NOMO-1 treated with DMSO at 0.1 percent for 48 hours (cell line): ENCODE measurements around the gene SLC43A1.

ENCODE experiments used
- DNase-seq: peaks from one replicate; lab custom pipeline; 2025; ENCODE audit not compliant: unreplicated experiment; lab: John Stamatoyannopoulos, UW

Gene SLC43A1

DNA sequence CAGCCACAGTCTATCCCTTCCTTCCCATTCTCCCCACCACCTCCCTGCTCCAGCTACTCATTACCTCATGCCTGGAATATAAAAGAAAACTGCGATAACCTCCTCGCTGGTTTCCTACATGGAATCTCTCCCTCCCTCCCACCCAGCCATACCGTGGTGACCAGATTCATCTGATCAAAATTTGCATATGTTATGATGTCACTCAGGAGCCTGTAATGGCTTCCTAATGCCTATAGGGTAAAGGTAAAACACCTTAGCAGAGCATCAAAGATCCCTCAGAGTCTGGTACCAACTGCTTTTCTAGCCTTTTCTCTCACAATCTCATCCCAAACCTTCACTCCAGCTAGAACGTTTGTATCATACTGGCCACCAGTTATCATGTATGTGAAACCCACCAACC lies 35.6 kb downstream of the SLC43A1 start:
- no peak for DNase-seq

DNA sequence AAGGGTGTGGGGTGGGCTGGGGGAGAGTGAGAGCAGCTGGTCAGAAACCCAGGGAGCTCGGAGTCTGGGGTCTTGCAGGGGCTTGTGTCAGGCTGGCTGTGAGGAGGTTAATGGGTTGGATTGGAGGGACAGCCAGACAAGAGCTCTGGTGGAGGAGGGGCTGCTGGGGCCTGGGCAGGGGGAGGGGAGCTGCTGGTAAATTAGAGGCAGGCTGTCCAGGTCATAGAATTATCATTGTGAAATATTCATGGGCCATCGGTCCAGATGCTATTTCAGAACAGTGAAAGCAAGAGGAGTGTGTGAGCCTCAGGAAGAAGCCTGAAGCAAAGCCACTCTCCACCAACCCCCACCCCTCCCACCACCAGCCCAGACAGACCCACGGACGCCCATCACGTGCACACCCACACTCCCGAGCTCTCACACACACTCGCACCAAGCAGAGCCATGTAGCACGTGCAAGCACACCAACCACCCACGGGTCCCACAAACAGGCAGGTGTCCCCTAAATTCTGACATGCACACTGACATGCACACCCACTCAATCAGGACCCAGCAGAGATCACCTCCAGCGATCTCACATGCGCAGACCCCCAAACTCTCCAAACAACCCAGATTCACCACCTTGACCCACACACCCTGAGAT lies 36.4 kb downstream of the SLC43A1 start:
- DNase-seq, result no peak

DNA sequence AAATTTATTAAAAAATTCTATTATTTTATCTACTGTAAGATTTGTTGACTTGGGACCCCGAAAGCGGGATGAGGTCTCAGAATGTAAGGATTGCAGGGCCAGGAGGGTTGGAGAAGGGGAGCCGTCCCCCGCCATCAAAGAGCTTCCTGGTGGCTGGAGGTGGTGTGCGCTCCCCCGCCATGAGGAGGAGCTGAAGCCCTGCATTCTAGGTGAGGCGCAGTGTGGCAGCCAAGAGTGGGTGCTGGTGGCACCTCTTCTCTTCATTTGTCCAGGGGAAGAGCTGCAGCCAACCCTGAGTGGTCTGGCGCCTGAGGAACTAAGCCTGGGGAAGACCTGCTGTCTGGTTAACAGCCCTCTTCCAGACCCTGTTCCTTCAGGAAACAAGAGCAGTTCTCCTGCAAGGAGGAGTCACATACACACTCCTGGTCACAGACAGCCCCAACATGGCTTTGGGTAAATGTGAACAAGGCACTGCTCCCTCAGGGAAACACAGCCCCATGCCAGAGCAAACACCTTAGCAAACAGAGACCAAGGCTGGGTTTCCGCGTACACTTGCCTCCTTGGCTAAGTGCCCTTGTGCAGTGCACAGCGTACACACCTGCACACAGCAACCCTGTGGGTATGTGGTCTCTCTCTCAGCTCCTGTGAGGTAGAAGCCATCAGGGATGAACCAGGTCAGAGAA lies 37.9 kb downstream of the SLC43A1 start:
- no peak for DNase-seq

DNA sequence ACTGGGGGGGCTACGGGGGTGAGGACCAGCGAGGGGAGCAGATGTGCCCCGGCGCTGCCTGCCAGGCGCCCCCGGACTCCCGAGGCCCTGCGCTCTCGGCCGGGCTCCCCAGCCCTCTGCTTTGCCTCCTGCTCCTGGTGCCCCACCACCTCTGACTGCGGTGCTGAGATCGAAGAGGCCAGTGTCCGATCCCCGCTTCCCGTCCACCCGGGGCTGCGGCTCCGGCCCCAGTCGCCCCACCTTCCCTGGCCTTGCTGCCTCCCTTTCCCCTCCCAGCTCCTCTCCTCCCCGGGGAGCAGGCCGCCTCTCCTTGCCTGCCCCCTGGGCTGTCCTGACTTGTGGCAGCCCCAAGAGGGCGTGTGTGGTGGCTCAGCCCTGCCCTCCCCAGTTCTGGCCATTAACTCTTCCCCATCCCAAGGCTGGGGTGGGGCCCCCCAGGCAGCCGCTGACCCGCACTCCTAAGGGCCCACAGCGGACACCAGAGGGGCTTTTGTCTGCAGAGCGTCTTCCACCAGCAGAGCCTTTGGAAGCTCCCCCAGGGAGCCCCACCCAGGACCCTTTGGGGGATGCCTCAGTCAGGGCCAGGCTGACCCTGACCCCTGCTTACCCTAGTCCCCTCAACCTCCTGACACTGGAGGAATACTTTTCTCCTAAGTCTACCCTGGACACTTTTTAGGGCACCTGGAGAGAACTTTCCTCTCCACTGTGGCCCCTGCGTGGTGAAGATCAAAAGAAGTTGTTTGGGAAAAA lies 38.6 kb downstream of the SLC43A1 start:
- no peak for DNase-seq

DNA sequence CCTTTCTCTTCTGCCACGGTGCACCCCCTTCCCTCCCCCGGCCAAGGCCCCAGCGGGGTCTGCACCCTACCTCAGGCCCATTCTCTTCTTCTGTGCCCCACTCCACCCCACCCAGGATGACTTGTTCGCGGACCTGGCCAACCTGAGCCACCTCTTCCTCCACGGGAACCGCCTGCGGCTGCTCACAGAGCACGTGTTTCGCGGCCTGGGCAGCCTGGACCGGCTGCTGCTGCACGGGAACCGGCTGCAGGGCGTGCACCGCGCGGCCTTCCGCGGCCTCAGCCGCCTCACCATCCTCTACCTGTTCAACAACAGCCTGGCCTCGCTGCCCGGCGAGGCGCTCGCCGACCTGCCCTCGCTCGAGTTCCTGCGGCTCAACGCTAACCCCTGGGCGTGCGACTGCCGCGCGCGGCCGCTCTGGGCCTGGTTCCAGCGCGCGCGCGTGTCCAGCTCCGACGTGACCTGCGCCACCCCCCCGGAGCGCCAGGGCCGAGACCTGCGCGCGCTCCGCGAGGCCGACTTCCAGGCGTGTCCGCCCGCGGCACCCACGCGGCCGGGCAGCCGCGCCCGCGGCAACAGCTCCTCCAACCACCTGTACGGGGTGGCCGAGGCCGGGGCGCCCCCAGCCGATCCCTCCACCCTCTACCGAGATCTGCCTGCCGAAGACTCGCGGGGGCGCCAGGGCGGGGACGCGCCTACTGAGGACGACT lies 39.3 kb downstream of the SLC43A1 start:
- DNase-seq, result no peak

DNA sequence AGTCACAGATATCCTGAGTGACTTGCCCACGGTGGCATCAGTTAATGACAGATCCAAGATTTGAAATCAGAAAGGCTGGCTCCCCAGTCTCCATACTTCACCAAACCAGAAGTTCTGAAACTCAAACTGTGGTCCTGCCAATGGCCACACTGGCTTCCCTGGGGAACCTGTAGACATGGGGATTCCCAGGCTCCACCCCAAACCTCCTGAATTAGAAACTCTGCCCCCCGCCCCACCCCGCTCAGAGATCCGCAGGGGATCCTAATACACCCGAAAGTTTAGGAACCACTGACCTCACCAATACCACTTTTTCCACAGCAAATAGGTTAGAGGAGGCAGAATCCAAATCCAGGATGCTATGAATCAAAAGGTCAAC lies 39.8 kb downstream of the SLC43A1 start:
- DNase-seq, result no peak

DNA sequence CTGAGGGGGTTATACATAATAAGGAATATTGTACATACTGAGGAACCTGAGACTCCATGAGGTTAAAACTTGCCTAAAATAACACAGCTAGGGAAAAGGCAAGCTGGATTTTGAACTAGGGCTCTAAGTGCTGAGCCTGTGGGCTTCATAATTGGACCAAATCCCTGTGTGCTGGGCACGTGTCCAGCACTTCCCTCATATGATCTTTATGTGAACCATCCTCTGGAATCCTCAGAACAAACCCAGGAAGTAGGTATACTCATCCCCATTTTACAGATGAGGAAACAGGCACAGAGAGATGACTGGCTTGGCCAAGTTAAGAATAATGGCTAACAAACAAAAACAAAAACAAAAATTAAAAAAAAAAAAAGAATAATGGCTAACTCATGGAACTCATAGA lies 40.3 kb downstream of the SLC43A1 start:
- no peak for DNase-seq

DNA sequence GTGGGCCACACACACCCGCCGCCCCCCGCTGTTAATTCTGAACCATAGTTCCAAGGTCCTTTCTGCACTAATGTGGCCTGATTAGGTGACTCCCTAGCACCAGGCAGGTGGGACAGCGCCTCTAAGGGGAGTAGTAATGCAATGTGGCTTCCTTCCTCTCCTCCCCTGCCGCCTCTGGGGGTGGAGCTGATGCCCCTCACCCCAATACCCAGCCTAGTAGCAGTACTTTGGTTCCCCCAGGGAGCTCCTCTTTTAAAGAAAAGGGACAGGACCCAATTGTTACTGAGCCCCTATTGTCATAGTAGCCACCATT lies 40.7 kb downstream of the SLC43A1 start:
- no peak for DNase-seq

DNA sequence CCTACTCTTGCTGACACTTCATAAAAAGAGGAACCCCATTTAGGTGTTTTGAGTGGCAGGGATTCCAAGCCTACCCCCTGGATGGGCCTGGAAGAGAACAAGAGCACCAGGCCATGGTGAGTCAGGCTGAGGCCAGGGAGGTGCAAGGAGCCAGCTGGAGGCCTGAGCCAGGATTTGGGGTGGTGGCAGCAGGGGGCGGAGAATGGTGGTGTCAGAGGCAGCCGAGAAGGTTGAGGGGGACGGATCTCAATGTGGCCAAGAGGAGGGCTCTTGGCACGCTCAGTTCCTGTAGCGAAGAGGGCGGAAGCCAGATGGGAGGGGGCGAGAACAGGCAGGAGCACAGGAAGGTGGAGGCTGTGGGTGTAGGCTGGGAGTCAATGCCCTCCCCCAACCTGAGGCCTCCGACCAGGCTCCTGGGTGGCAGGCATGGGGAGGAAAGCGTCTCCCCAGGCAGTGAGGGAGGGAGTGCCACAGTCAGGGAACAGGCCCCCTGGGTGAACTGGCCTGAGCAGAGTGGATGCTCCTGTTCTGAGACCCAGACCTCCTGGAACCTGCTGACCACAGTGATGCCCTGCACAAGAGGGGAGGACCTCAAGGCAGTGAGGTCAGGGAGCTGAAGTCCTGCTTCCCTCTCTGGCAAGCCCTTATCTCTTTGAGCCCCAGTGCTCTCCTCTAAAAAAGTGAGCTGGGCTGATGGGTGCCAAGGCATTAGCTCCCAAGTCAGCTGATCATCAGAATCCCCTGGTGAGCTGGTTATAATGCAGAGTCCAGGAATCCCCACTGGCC lies 41.3 kb downstream of the SLC43A1 start:
- DNase-seq, result peak; percentile 70

DNA sequence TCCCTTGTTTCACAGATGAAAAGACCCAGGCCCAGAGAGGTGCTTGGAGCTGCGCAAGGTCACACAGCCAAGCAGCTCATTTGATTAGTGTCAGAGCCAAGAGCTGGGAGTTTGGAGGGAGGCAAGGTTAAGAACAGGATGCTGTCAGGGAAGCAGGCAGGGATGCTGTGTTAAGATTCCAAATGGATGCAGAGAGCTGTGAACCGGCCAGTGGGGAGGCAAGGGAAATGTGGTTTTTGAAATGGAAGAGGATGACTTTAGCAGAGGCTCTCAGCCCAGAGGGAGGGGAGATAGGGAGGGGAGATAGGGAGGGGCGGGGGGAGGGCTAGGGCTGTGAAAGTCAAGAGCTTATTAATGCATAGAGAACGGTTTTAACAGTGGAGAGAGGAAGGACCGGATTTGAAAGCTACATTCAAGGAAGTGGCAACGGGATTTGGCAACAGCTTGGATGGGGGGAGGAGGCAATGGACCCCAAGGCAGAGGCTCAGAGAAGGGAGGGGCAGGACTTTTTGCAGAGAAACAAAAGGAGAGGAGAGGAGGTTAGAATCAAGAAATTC lies 42.1 kb downstream of the SLC43A1 start:
- DNase-seq, result peak; percentile 79

DNA sequence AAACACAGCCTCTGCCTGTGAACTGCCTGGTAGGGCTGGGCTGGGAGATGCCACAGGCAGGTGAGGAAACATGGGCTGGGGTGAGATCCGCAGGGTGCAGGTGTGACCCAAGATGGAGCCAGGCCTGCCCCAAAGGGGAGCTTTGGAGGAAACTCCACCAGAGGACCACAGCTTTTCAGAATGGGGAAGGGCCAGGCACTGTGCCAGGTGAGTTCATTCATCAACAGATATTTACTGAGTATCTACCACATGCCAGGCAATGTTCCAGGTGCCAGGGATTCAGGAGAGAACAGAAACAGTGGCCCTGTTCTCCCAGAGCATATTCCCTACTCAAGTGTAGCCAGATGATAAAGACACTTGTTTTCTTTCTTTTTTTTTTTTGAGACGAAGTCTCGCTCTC lies 44.0 kb downstream of the SLC43A1 start:
- DNase-seq, result no peak

DNA sequence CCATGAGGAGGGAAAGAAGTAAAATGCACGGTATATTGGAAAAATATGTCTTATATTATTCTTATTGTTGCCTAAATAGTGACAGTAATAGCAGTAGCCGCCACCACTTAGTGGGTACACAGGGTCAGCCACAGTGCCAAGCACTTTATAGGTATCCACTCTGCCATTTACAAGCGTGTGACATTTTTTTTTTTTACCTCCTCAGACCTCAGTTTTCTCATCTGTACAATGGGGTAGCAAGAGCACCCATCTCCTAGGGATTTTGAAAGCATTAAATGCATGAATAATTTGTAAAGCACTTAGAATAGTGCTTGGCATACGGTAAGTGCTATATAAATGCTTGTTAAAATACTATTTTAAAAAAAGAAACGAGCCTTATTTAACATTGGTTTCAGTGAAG lies 46.2 kb downstream of the SLC43A1 start:
- DNase-seq, result no peak

DNA sequence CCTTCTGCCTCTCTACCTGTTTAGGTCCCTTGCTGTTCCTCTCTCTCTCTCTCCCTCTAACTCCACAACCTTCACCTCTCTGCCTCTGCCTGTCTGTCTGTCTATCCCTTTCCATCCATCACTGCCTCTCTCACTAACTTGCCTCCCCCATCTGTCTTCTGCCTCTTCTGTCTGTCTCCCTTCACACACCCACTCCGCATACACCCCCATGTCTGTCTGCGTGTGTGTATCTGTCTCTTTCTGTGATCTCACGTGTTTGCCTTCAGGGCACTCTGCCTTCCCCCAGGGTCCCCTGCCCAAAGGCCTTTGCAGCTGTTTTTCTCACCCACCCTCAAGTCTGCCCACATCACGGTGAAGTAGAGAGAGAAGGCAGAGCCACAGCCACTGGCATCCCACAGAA lies 47.2 kb downstream of the SLC43A1 start:
- DNase-seq, result no peak

DNA sequence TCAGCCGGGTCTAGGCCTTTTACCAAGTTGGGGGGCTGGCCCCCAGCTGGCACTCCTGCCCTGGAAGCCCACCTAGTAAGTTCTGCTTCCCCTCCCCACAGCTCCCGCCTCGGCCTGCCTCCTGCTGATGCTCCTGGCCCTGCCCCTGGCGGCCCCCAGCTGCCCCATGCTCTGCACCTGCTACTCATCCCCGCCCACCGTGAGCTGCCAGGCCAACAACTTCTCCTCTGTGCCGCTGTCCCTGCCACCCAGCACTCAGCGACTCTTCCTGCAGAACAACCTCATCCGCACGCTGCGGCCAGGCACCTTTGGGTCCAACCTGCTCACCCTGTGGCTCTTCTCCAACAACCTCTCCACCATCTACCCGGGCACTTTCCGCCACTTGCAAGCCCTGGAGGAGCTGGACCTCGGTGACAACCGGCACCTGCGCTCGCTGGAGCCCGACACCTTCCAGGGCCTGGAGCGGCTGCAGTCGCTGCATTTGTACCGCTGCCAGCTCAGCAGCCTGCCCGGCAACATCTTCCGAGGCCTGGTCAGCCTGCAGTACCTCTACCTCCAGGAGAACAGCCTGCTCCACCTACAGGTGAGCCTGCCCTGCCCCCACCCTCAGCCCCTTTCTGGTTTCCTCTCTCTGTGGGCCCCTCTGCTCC lies 47.9 kb downstream of the SLC43A1 start:
- no peak for DNase-seq

DNA sequence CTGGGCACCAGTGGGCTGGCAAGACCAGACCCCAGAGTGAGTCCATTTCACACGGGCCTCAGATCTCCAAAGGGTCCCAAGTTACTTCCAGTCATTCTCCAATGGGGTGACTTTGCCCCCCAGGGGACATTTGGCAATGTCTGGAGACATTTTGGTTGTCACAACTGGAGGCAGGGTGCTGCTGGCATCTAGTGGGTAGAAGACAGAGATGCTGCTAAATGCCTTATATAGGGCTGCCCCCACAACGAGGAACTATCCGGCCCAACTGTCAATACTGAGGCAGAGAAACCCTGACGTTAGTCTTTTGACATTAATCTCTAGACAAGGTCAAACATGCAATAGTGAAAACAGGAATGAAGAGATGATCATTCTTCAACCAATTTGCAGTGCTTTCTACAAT lies 48.8 kb downstream of the SLC43A1 start:
- DNase-seq, result no peak

DNA sequence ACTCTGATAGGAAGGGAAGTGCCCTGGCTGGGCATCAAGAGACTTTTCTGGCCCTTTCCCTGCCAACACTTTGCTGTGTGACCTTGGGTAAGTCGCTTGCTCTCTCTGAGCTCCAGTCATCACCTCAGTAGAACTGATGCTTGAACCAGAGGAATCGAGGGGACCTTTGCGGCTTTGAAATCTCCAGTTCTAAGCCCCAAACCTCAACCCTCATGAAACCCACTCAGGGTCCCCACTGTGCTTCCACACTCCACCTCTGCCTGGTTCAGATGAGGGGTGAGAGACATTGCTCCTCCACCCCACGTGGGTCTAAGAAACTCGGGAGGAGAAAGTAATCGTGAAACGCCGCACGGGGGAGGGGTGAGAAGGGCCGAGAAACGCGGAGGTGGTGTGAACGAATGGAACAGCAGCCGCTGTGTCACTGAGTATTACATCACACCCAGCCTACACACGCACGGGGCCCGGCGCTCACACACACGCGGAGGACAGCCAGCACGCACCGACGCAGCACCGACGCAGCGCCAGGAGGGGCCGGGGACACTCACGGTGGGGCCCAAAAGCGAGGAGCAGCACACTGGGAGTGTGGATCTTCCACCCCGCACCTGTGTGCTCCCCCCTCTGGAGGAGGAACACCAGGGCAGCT lies 50.8 kb downstream of the SLC43A1 start:
- DNase-seq, result peak; percentile 52

DNA sequence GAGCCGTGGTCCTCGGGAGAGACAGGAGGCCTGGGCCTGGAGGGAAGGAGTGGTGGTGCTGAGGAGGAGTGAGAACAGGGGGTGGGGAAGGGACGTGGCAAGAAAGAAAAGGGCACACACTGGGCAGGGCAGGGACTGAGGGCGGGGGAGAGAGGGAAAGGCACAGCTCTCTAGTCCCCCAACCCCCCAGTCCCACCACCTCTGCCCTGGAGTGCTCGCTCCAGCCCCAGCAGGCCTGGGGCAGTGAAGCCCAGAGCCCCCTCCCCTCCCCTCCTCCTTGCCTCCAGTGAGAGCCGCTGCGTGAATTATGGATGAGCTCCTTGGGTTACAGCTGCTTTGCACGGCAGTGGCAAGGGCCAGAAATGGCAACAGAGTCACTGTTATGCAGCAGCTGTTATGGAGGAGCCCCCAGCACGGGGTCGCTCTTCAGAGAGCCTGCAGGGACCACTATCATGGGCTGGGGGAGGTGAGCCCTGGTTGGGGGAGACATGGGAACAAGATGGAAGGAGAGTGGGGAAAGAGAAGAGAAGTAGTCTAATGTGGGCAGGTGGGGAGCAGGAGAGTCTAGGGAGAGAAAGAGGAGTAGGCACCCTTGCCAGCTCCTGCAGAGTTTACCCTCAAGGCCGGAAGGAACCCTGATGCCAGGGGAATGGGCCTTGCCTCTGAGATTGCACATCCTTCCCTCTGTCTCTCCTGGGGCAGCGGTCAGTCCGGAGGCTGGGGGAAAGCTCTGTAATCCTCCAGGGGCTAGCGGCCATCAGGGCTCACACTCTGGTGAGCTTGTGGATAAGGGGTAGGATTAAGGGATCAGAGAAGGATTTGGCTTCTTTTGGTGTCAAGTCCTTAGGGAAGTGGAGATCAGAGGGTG lies 51.6 kb downstream of the SLC43A1 start:
- no peak for DNase-seq

DNA sequence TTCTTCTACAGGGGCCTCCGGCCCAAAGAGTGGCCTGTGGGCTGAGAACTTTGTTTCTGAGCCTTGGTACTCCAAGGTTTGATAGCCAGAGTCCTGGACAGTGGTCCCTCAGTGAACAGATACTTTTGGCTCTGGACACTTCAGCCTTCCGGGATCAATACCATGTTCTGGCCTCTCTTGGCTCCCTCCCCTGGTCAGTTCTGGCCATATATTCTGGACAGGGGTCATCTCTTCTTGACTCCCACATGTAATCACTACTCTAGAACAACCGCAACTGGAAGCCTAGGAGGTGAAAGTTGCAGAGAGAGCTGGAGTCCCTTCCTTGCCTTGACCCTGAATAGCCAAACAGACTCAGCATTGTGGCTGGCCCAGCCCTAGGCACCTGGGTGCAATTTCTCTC lies 52.9 kb downstream of the SLC43A1 start:
- no peak for DNase-seq
